ENCODE results near the gene REPS2.

GRCh38 chrX:17183566-17183965 is 237.1 kb downstream of the REPS2 start:
- TF ChIP-seq POLR2A (IDR thresholded peaks at IDR 0.05), result no peak
- TF ChIP-seq, protein P1, sequence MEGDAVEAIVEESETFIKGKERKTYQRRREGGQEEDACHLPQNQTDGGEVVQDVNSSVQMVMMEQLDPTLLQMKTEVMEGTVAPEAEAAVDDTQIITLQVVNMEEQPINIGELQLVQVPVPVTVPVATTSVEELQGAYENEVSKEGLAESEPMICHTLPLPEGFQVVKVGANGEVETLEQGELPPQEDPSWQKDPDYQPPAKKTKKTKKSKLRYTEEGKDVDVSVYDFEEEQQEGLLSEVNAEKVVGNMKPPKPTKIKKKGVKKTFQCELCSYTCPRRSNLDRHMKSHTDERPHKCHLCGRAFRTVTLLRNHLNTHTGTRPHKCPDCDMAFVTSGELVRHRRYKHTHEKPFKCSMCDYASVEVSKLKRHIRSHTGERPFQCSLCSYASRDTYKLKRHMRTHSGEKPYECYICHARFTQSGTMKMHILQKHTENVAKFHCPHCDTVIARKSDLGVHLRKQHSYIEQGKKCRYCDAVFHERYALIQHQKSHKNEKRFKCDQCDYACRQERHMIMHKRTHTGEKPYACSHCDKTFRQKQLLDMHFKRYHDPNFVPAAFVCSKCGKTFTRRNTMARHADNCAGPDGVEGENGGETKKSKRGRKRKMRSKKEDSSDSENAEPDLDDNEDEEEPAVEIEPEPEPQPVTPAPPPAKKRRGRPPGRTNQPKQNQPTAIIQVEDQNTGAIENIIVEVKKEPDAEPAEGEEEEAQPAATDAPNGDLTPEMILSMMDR (IDR thresholded peaks at IDR 0.05), result no peak

Data from upper lobe of left lung (tissue), 4 donors.